T-cell (primary cell): ENCODE results near the gene CNPY3. TPM values are rescaled to one million over a fixed set of nuclear protein-coding genes. Genes with fewer than 3 reads are reported as not detected.

Experiments used
- ATAC-seq, 4 experiments: fragments of 200-7000 bp in 3 of 4; fragments of 150-1000 bp in 1 of 4; cut with Tn5 transposase; replicated peaks in 1 of 4; 1 replicate in 3 of 4; 2 replicates in 1 of 4; pipeline ENCODE4 v1.10.0; 2021; ENCODE audit warnings: moderate library complexity in 3 of 4, mild to moderate bottlenecking in 2 of 4, moderate number of reproducible peaks in 1 of 4
- CTCF ChIA-PET, 2 donors: fragments of 300-600 bp; sonication (Branson Sonifier 250); formaldehyde crosslinking; loops; one replicate each; lab custom pipeline; 2022; ENCODE audit warnings: antibody characterized with exemption in 2 of 2; lab: Charles Lee
- POLR2A ChIA-PET, 2 donors: fragments of 300-600 bp; sonication (Branson Sonifier 250); formaldehyde crosslinking; loops; one replicate each; lab custom pipeline; 2022; ENCODE audit warnings: antibody characterized with exemption in 2 of 2; lab: Charles Lee
- DNase-seq, 35 experiments: peaks; one replicate each; pipeline versions ENCODE4 v3.0.0 to v3.0.0-alpha.2; 2013 to 2023
- H3K27ac ChIP-seq: one replicate; pipeline ENCODE4 v1.5.1; 2013; ENCODE audit warnings: low read length
- H3K27me3 ChIP-seq, 2 experiments: replicated peaks in 1 of 2; 1 replicate in 1 of 2; 2 replicates in 1 of 2; pipeline versions ENCODE4 v1.6.1 to v1.7.0; 2013; ENCODE audit warnings: low read length in 1 of 2, mixed read lengths in 1 of 2; ENCODE audit not compliant: control insufficient read depth in 2 of 2, insufficient read depth in 2 of 2; ENCODE audit errors: extremely low read depth in 1 of 2
- H3K36me3 ChIP-seq, 2 donors: 1 replicate in 1 of 2; 2 replicates in 1 of 2; pipeline versions ENCODE4 v1.6.1 to v1.7.0; 2013; ENCODE audit warnings: low read length in 1 of 2; ENCODE audit not compliant: control insufficient read depth in 2 of 2, insufficient read depth in 1 of 2; ENCODE audit errors: extremely low read depth in 1 of 2
- H3K4me1 ChIP-seq, 2 experiments: 1 replicate in 1 of 2; 2 replicates in 1 of 2; pipeline versions ENCODE4 v1.6.1 to v1.7.0; 2013; ENCODE audit warnings: low read length in 2 of 2, mixed read lengths in 1 of 2; ENCODE audit not compliant: insufficient read depth in 2 of 2, control insufficient read depth in 1 of 2; ENCODE audit errors: extremely low read depth in 1 of 2
- H3K4me3 ChIP-seq, 2 donors: 1 replicate in 1 of 2; 2 replicates in 1 of 2; pipeline versions ENCODE4 v1.5.1 to v1.7.0; 2013; ENCODE audit warnings: mild to moderate bottlenecking in 2 of 2, low read length in 1 of 2, moderate library complexity in 1 of 2; ENCODE audit not compliant: control insufficient read depth in 1 of 2; ENCODE audit errors: extremely low read depth in 1 of 2
- H3K9me3 ChIP-seq: 2 replicates; pipeline ENCODE4 v1.7.0; 2013
- H3K27ac Mint-ChIP-seq, 2 donors: one replicate each; pipeline ENCODE4 v1.8.0; 2020 to 2021; ENCODE audit warnings: mild to moderate bottlenecking in 2 of 2, mixed read lengths in 2 of 2
- H3K27me3 Mint-ChIP-seq, 2 donors: one replicate each; pipeline ENCODE4 v1.8.0; 2021 to 2022; ENCODE audit warnings: mixed read lengths in 2 of 2
- H3K36me3 Mint-ChIP-seq: one replicate; pipeline ENCODE4 v1.8.0; 2021; ENCODE audit warnings: mixed read lengths
- H3K4me1 Mint-ChIP-seq, 3 donors: one replicate each; pipeline ENCODE4 v1.8.0; 2020 to 2022; ENCODE audit warnings: mixed read lengths in 3 of 3, mild to moderate bottlenecking in 1 of 3
- H3K4me3 Mint-ChIP-seq, 3 donors: one replicate each; pipeline ENCODE4 v1.8.0; 2020 to 2022; ENCODE audit warnings: mild to moderate bottlenecking in 3 of 3, mixed read lengths in 3 of 3, moderate library complexity in 3 of 3
- H3K9me3 Mint-ChIP-seq, 3 donors: one replicate each; pipeline ENCODE4 v1.8.0; 2020 to 2022; ENCODE audit warnings: mixed read lengths in 3 of 3
- WGBS: methylation state at CpG from one replicate; pipeline ENCODE4 v1.1.5; 2013; ENCODE audit warnings: missing lambda C conversion rate; ENCODE audit not compliant: insufficient coverage; 5-methylcytosine and 5-hydroxymethylcytosine counted together
- total RNA-seq, 35 experiments: library from RNA in 6 of 35; stranded (reverse) in 6 of 35; fragments of 120-200 nt in 1 of 35; gene quantifications; one replicate each; pipeline versions ENCODE4 v1.2.1 to v1.2.4 and lab custom pipeline; 2013 to 2026

Gene CNPY3
- total RNA-seq, 5 donors from 2014 or later (not counting 1 experiment from before 2014, with no cell fraction given): 51.2 to 86.2 (median 79.4) TPM

DNA sequence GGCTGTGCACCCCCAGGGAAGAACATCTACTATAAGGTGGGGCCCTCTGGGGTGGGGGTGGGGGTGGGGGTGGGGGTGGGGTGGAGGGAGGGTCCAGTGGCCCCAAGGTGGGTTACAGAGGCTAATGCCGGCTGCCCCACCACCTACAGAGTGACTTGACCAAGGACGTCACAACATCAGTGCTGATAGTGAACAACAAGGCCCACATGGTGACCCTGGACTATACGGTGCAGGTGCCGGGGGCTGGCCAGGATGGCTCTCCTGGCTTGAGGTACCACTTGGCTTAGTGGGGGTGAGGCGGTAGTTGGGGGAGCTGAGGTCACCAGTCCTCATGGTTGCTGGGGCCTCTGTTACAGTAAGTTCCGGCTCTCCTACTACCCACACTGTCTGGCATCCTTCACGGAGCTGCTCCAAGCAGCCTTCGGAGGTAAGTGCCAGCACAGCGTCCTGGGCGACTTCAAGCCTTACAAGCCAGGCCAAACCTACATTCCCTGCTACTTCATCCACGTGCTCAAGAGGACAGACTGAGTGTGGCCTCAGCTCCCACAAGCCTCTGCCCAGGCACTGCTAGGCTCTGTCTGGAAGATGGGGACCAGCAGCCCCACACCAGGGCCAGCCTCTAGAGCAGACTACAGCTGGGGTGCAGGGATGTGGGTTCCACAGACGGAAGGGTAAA lies 34.0 kb downstream of the CNPY3 start:
- CTCF ChIA-PET: no interaction called here

DNA sequence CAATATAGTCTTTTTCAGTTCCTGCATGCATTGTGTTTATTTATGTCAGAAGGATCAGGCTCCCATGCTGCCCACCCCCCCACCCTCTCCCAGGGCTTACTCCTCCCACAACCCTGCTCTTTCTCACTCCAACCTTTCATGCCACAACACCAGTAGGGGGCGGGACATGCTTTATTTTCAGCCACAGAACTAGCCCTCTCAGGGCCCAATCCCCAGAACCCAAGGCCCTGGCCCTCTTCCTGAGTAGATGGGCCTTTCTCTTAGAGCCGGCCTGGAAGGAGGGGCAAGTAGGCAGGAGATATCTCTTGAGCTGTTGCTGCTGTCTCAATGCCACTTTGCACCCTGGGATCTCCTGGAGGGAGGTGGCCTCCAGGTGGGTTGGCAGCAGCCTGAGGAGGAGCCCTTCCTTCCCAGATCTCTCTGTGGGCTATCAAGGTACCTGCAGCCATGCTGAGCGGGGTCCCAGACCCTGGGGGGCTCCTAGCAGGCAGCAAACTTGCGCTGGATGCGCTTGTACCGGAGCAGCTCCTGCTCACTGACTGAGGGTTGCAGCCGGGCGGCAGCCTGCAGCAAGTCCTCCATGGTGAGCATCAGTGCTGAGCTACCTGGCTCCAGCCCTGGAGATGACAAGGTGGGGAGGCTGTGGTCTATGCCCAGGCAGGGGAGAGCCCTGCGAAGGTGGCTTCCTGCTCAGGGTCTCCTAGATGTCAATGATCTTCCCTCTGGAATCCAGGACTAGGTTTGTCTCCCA lies 34.8 kb downstream of the CNPY3 start:
- no peak overlapping the region for H3K27ac Mint-ChIP-seq
- 96% methylated on average over 5 of the region's 9 CpGs for WGBS
- no peak overlapping the region for H3K4me3 ChIP-seq
- CTCF ChIA-PET: no interaction called here
- H3K9me3 ChIP-seq: no peaks in the 10 kb centered on the region
- POLR2A ChIA-PET: interaction anchor here (0.5 to 0.6 kb wide), 2 partner anchors 35 to 163 kb away, joined by 3 to 12 read pairs; partner anchors contain the start of gene CNPY3 (in 1 of the 2)
- no peak overlapping the region for H3K4me3 Mint-ChIP-seq
- H3K4me1 ChIP-seq: peaks cover 2 to 17% of the 10 kb centered on the region in 2 experiments
- H3K27me3 Mint-ChIP-seq: no peaks in the 10 kb centered on the region
- ATAC-seq (peak in 2 of 4 experiments; percentile 22 to 44), DNase-seq (peak in 7 of 35 experiments; percentile 15 to 52 (median 28))
- H3K27ac ChIP-seq: no peak overlapping the region
- H3K36me3 Mint-ChIP-seq: peaks cover 30% of the 10 kb centered on the region
- peaks cover 21 to 25% (median 22%) of the 10 kb centered on the region in 3 donors for H3K4me1 Mint-ChIP-seq
- peaks cover 8 to 54% of the 10 kb centered on the region in 2 donors for H3K36me3 ChIP-seq
- H3K27me3 ChIP-seq: peaks cover 0 to 19% of the 10 kb centered on the region in 2 experiments
- H3K9me3 Mint-ChIP-seq: no peaks in the 10 kb centered on the region

More for the DNA sequence above, 34.0 kb downstream of the CNPY3 start:
- H3K27me3 ChIP-seq: peaks cover 0 to 19% of the 10 kb centered on the region in 2 experiments
- peaks cover 2 to 17% of the 10 kb centered on the region in 2 experiments for H3K4me1 ChIP-seq
- no peak for DNase-seq
- 88% methylated on average over 6 of the region's 12 CpGs for WGBS
- no peak overlapping the region for H3K27ac Mint-ChIP-seq
- H3K4me1 Mint-ChIP-seq: peaks cover 21 to 25% (median 22%) of the 10 kb centered on the region in 3 donors
- H3K4me3 Mint-ChIP-seq: no peak overlapping the region
- no peaks in the 10 kb centered on the region for H3K27me3 Mint-ChIP-seq
- no peak overlapping the region for H3K4me3 ChIP-seq
- H3K36me3 ChIP-seq: peaks cover 8 to 48% of the 10 kb centered on the region in 2 donors
- no peaks in the 10 kb centered on the region for H3K9me3 Mint-ChIP-seq
- no peak overlapping the region for H3K27ac ChIP-seq
- POLR2A ChIA-PET: no interaction called here
- H3K36me3 Mint-ChIP-seq: peaks cover 27% of the 10 kb centered on the region
- no peaks in the 10 kb centered on the region for H3K9me3 ChIP-seq
- no peak for ATAC-seq

DNA sequence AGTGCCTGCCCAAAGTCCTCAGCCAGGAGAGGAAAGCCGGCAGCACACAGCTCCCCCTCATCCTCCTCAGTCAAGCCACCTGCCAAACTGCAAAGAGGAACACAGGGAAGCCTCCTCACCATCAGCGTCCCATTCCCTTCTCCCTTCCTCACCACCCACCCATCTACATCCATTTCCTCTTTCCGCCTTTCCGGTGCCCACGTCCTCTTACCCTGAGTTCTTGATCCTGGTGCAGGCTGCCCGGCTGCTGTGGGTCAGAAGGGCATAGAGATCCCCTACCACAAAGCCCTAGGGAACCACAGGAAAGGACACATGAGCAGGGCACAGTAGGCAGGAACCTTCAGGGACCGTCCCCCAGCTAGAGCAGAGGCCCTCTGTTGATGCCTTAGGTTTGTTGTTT lies 37.3 kb downstream of the CNPY3 start:
- Mint-ChIP-seq H3K27ac (no peak overlapping the region), H3K9me3 (no peaks in the 10 kb centered on the region), H3K4me1 (peaks cover 5% of the 10 kb centered on the region in 3 donors), H3K36me3 (peaks cover 35% of the 10 kb centered on the region), H3K4me3 (no peak overlapping the region), H3K27me3 (no peaks in the 10 kb centered on the region)
- Histone ChIP-seq H3K9me3 (no peaks in the 10 kb centered on the region), H3K4me1 (no peaks in the 10 kb centered on the region), H3K27me3 (peaks cover 0 to 8% of the 10 kb centered on the region in 2 experiments), H3K4me3 (no peak overlapping the region), H3K36me3 (peaks cover 10 to 72% of the 10 kb centered on the region in 2 donors), H3K27ac (no peak overlapping the region)
- ChIA-PET POLR2A (interaction anchor here in 1 of 2 donors (1.2 kb wide), 1 partner anchor 148 kb away, joined by 3 read pairs; no protein-coding TSS in a partner anchor), CTCF (interaction anchor here in 1 of 2 donors (0.6 kb wide), 1 partner anchor 34 kb away, joined by 3 read pairs; no protein-coding TSS in a partner anchor)
- ATAC-seq (no peak), DNase-seq (no peak)
- WGBS: 88% methylated on average over 6 of the region's 7 CpGs

DNA sequence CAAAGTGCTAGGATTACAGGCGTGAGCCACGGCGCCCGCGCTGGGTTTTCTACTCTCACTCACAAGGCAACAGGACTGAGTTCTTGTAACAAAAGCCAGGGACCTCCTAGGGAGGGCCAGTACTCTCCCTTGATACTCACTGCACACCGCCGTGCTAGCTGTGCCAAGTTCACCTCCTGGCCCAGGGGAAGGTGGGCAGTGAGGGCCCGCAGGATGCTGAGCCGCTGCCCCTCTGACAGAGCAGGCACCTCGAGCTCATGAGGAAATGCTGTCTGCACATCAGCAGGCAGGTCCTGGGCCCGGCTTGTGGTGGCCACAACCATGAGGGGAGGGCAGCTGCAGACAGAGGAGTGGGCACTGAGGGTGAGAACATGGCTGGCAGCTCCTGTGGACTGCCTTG lies 37.9 kb downstream of the CNPY3 start:
- Mint-ChIP-seq H3K4me3 (no peak overlapping the region), H3K4me1 (peaks cover 0 to 2% (median 0%) of the 10 kb centered on the region in 3 donors), H3K36me3 (peaks cover 30% of the 10 kb centered on the region), H3K27ac (no peak overlapping the region), H3K9me3 (no peaks in the 10 kb centered on the region), H3K27me3 (no peaks in the 10 kb centered on the region)
- Histone ChIP-seq H3K36me3 (peaks cover 10 to 70% of the 10 kb centered on the region in 2 donors), H3K9me3 (no peaks in the 10 kb centered on the region), H3K27ac (no peak overlapping the region), H3K27me3 (peaks cover 0 to 3% of the 10 kb centered on the region in 2 experiments), H3K4me3 (no peak overlapping the region), H3K4me1 (no peaks in the 10 kb centered on the region)
- ATAC-seq (no peak), DNase-seq (no peak)
- 95% methylated on average over 11 of the region's 11 CpGs for WGBS
- CTCF ChIA-PET: interaction anchor here in 1 of 2 donors (0.7 kb wide), 1 partner anchor 144 kb away, joined by 4 read pairs; no protein-coding TSS in a partner anchor
- POLR2A ChIA-PET: interaction anchor here in 1 of 2 donors (0.6 kb wide), 2 partner anchors 55 to 505 kb away, joined by 5 to 8 read pairs; no protein-coding TSS in a partner anchor

DNA sequence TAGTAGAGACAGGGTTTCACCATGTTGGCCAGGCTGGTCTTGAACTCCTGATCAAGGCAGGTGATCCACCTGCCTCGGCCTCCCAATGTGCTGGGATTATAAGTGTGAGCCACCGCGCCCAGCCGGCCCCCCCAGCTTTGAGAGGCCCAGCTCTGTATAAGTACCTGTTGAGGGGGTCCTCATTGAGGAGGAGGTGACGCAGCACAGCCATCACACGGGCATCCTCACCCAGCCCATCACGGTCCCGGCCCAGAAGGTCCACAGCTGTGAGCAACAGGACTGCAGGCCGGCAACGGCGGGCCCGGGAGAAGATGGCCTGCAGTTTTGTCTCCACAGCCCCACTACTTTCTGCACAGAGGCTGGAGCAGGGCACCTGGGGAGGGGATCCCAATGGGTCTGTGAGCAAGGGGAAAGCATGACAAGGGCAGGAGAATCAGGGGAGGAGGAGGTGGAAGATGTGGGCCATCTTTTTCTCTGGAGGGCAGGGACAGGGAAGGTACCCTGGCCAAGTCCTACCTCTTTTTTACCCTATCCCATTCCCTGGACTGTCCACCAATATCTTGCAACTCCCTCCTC lies 38.9 kb downstream of the CNPY3 start:
- Histone ChIP-seq H3K4me3 (no peak overlapping the region), H3K9me3 (no peaks in the 10 kb centered on the region), H3K27me3 (no peaks in the 10 kb centered on the region), H3K4me1 (no peaks in the 10 kb centered on the region), H3K27ac (no peak overlapping the region), H3K36me3 (peaks cover 6 to 65% of the 10 kb centered on the region in 2 donors)
- Mint-ChIP-seq H3K27me3 (no peaks in the 10 kb centered on the region), H3K4me1 (no peaks in the 10 kb centered on the region), H3K4me3 (no peak overlapping the region), H3K27ac (no peak overlapping the region), H3K9me3 (no peaks in the 10 kb centered on the region), H3K36me3 (peaks cover 24% of the 10 kb centered on the region)
- ChIA-PET POLR2A (no interaction called here), CTCF (interaction anchor here in 1 of 2 donors (0.9 kb wide), 1 partner anchor 10 kb away, joined by 3 read pairs; no protein-coding TSS in a partner anchor)
- DNase-seq (no peak), ATAC-seq (no peak)
- WGBS: 85% methylated on average over 2 of the region's 12 CpGs

DNA sequence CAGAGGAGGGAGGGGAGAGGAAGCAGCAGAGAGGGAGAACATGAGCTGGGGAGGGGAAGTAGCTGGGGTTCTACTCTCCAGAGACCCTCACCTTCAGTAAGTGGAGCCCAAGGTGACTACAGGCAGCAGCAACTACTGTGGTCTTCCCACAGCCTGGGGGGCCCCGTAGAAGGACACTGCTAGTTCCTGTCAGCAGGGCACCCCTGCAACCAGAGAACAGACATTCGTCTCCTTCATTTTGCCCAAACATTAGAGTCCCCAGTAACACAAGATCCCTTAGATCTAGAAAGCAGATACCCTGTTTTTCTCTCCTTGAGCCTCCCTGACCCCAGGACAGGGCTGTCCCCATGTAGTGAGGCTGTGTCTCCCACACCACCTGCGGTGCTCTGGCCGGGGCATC lies 39.5 kb downstream of the CNPY3 start:
- peaks cover 25% of the 10 kb centered on the region for H3K36me3 Mint-ChIP-seq
- H3K4me3 ChIP-seq: no peak overlapping the region

More for the DNA sequence above, 39.5 kb downstream of the CNPY3 start:
- H3K27me3 Mint-ChIP-seq: no peaks in the 10 kb centered on the region
- CTCF ChIA-PET: interaction anchor here in 1 of 2 donors (0.9 kb wide), 1 partner anchor 10 kb away, joined by 3 read pairs; no protein-coding TSS in a partner anchor
- H3K4me3 Mint-ChIP-seq: no peak overlapping the region
- H3K27ac Mint-ChIP-seq: no peak overlapping the region
- ATAC-seq (no peak), DNase-seq (no peak)
- 90% methylated on average over 2 of the region's 4 CpGs for WGBS
- peaks cover 6 to 66% of the 10 kb centered on the region in 2 donors for H3K36me3 ChIP-seq
- H3K27me3 ChIP-seq: no peaks in the 10 kb centered on the region
- no peaks in the 10 kb centered on the region for H3K4me1 ChIP-seq
- no peaks in the 10 kb centered on the region for H3K9me3 ChIP-seq
- peaks cover 0 to 1% (median under 1%) of the 10 kb centered on the region in 3 donors for H3K4me1 Mint-ChIP-seq
- POLR2A ChIA-PET: no interaction called here
- no peaks in the 10 kb centered on the region for H3K9me3 Mint-ChIP-seq
- no peak overlapping the region for H3K27ac ChIP-seq
